Measurements from ENCODE around the gene TRMT1L.

DNA sequence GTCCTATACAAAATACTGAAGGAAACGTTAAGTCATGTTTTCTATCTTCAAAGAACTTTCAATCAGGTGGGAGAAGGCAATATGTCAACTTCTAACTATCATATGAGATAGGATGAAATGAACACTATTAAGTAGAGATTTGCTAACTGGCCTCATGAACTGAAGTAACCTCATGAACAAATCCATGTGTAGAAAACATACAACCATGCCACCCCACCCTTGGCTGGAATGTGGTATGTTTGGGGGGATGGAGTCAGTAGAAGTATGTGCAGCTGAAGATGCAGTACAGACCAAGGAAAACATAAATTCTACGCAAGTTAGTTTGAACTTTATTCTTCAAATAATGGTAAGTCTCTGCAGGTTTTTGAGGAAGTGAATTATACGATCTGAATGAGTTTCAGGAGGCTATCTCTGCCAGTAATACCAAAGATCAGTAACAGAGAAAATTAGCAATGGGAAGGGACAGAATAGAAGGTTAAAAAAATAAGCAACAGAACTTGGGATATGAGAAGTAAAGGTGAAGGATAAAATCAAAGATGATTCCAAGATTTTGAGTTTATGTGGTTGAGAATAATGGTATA is 4.5 kb downstream of the TRMT1L start:
- TF ChIP-seq, protein P1, sequence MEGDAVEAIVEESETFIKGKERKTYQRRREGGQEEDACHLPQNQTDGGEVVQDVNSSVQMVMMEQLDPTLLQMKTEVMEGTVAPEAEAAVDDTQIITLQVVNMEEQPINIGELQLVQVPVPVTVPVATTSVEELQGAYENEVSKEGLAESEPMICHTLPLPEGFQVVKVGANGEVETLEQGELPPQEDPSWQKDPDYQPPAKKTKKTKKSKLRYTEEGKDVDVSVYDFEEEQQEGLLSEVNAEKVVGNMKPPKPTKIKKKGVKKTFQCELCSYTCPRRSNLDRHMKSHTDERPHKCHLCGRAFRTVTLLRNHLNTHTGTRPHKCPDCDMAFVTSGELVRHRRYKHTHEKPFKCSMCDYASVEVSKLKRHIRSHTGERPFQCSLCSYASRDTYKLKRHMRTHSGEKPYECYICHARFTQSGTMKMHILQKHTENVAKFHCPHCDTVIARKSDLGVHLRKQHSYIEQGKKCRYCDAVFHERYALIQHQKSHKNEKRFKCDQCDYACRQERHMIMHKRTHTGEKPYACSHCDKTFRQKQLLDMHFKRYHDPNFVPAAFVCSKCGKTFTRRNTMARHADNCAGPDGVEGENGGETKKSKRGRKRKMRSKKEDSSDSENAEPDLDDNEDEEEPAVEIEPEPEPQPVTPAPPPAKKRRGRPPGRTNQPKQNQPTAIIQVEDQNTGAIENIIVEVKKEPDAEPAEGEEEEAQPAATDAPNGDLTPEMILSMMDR (IDR thresholded peaks at IDR 0.05; ENCODE audit: insufficient read depth, low read length), result no peak
- TF ChIP-seq, protein P2, sequence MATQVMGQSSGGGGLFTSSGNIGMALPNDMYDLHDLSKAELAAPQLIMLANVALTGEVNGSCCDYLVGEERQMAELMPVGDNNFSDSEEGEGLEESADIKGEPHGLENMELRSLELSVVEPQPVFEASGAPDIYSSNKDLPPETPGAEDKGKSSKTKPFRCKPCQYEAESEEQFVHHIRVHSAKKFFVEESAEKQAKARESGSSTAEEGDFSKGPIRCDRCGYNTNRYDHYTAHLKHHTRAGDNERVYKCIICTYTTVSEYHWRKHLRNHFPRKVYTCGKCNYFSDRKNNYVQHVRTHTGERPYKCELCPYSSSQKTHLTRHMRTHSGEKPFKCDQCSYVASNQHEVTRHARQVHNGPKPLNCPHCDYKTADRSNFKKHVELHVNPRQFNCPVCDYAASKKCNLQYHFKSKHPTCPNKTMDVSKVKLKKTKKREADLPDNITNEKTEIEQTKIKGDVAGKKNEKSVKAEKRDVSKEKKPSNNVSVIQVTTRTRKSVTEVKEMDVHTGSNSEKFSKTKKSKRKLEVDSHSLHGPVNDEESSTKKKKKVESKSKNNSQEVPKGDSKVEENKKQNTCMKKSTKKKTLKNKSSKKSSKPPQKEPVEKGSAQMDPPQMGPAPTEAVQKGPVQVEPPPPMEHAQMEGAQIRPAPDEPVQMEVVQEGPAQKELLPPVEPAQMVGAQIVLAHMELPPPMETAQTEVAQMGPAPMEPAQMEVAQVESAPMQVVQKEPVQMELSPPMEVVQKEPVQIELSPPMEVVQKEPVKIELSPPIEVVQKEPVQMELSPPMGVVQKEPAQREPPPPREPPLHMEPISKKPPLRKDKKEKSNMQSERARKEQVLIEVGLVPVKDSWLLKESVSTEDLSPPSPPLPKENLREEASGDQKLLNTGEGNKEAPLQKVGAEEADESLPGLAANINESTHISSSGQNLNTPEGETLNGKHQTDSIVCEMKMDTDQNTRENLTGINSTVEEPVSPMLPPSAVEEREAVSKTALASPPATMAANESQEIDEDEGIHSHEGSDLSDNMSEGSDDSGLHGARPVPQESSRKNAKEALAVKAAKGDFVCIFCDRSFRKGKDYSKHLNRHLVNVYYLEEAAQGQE (IDR thresholded peaks at IDR 0.05; ENCODE audit: insufficient replicate concordance, low read depth), result no peak
- TF ChIP-seq POLR2AphosphoS5 (IDR thresholded peaks at IDR 0.05; ENCODE audit: low read depth) (no peak), GABPA (IDR thresholded peaks at IDR 0.05; ENCODE audit: low read depth) (no peak)

Measured in HL-60 (cell line).